Thoracic aorta (tissue), 2 donors: ENCODE results near the gene IL26. TPM values are rescaled to one million over a fixed set of nuclear protein-coding genes. Genes with fewer than 3 reads are reported as not detected.

Source experiments
- ATAC-seq: fragments of 150-250 bp; one replicate; pipeline ENCODE4 v1.8.0; 2017; ENCODE audit warnings: low read depth; ENCODE audit not compliant: insufficient number of reproducible peaks, low FRiP score
- DNase-seq: peaks from one replicate; pipeline ENCODE4 v3.0.0-alpha.2; 2020; ENCODE audit warnings: low spot score
- H3K27ac ChIP-seq, 2 donors: fragments of 200-600 bp; sonication (generic); 1 replicate in 1 of 2; 2 replicates in 1 of 2; pipeline ENCODE4 v1.5.1; 2016; ENCODE audit warnings: mild to moderate bottlenecking in 2 of 2, moderate library complexity in 2 of 2
- H3K27me3 ChIP-seq: fragments of 200-600 bp; sonication (generic); replicated peaks from 2 replicates; pipeline ENCODE4 v1.6.0; 2016; ENCODE audit warnings: mild to moderate bottlenecking; ENCODE audit not compliant: insufficient read depth
- H3K36me3 ChIP-seq: fragments of 200-600 bp; sonication (generic); one replicate; pipeline ENCODE4 v1.5.1; 2016
- H3K4me1 ChIP-seq, 2 donors: fragments of 200-600 bp; sonication (generic); 1 replicate in 1 of 2; 2 replicates in 1 of 2; pipeline versions ENCODE4 v1.5.1 to v1.6.0; 2016; ENCODE audit warnings: low read depth in 2 of 2, mild to moderate bottlenecking in 1 of 2; ENCODE audit not compliant: control insufficient read depth in 1 of 2
- H3K4me3 ChIP-seq: fragments of 200-600 bp; sonication (generic); 2 replicates; pipeline ENCODE4 v1.5.1; 2016; ENCODE audit warnings: mild to moderate bottlenecking
- H3K9me3 ChIP-seq: fragments of 200-600 bp; sonication (generic); 2 replicates; pipeline ENCODE4 v1.5.1; 2016
- total RNA-seq, 2 donors: library from RNA; depleted of rRNA; stranded (reverse); fragments of >200 nt; gene quantifications; one replicate each; pipeline versions ENCODE4 v1.1.0 to v1.2.3, GENCODE V29; 2016
- TF ChIP-seq, protein P1 (sequence below): fragments of 200-600 bp; sonication (generic); IDR thresholded peaks from one replicate; pipeline ENCODE4 v1.5.1; 2019; ENCODE audit warnings: antibody characterized with exemption

The IL26 gene
- total RNA-seq, 2 donors from 2014 or later = not detected

DNA sequence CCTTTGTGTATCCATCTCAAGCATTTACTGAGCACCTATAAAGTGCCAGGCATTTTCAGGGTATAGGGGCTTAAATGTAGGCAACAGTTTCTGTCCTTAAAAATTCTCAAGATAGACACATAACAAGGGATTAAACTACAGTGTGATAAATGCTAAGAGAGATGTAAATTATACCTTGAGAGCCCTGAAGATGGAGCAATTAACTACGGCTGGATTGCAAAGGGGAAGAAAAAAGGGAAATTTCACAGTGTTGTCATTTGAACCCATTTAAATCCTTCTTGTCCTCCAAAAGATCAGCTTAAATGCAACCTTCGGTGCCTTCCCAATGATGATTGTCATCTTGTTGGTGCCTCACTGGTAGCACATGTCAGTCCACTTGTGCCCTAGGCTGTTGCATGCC lies 11.5 kb upstream of the IL26 start:
- H3K4me3 ChIP-seq = peak overlapping the region; percentile 60
- TF ChIP-seq, protein P1, sequence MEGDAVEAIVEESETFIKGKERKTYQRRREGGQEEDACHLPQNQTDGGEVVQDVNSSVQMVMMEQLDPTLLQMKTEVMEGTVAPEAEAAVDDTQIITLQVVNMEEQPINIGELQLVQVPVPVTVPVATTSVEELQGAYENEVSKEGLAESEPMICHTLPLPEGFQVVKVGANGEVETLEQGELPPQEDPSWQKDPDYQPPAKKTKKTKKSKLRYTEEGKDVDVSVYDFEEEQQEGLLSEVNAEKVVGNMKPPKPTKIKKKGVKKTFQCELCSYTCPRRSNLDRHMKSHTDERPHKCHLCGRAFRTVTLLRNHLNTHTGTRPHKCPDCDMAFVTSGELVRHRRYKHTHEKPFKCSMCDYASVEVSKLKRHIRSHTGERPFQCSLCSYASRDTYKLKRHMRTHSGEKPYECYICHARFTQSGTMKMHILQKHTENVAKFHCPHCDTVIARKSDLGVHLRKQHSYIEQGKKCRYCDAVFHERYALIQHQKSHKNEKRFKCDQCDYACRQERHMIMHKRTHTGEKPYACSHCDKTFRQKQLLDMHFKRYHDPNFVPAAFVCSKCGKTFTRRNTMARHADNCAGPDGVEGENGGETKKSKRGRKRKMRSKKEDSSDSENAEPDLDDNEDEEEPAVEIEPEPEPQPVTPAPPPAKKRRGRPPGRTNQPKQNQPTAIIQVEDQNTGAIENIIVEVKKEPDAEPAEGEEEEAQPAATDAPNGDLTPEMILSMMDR = no peak

DNA sequence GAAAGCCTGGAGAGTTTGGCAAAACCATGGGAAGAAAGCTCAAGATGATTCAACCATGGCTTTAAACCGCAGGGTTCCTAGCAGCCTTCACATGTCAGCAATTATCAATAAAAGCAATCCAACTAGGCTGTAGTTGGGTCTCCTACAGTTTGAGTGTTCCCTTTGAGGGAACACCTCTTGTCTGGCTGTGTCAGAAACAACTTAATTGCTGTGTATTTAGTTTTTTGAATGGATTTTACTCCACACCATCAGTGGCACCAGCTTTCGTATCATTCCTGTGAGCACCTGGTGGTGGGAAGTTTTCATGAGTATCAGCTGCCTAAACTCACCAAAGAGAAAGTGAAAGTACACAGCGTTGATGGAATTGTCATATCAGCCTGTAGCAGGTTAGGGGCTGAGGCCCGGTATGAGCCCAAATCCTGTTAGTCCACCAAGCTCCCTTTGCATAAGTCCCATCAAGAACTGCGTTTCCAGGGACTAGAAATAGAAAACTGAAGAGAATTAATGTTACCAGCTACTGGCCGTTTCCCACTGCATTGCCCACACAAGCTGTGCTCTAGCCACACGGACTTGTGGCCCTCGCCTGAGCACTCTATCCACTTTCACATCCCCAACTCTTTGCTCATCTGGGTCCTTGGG lies 10.9 kb upstream of the IL26 start:
- Histone ChIP-seq H3K36me3 (no peaks in the 10 kb centered on the region), H3K4me3 (peak overlapping the region; percentile 60), H3K27ac (no peak overlapping the region), H3K9me3 (no peaks in the 10 kb centered on the region), H3K27me3 (no peaks in the 10 kb centered on the region), H3K4me1 (peaks cover 2 to 20% of the 10 kb centered on the region in 2 donors)
- DNase-seq (no peak), ATAC-seq (no peak)
- TF ChIP-seq, protein P1 = no peak

More for the DNA sequence above, 11.5 kb upstream of the IL26 start:
- no peaks in the 10 kb centered on the region for H3K9me3 ChIP-seq
- H3K4me1 ChIP-seq = peaks cover 2 to 20% of the 10 kb centered on the region in 2 donors
- H3K27me3 ChIP-seq = no peaks in the 10 kb centered on the region
- H3K36me3 ChIP-seq = no peaks in the 10 kb centered on the region
- DNase-seq = no peak
- ATAC-seq = no peak
- H3K27ac ChIP-seq = no peak overlapping the region

DNA sequence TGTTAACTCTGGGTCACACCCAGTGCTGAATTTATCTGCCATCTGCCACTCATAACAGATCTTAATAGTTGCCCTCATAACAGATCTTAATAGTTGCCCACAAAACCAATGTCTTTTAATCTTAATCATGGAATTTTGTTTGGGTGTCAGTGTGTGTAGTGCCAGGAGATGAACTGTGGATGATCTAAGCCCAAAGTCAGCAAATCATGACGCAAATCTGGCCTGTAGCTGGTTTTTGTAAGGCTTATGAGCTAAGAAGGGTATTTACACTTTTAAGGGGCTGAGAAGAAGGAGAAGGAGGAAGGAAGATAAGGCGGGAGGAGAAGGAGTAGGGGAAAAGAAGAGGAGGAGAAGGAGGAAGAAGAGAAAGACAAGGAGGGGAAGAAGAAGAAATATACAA lies 10.0 kb upstream of the IL26 start:
- TF ChIP-seq, protein P1 = no peak
- DNase-seq = no peak
- H3K4me1 ChIP-seq = peaks cover 2 to 16% of the 10 kb centered on the region in 2 donors
- H3K36me3 ChIP-seq = no peaks in the 10 kb centered on the region
- H3K4me3 ChIP-seq = no peak overlapping the region
- ATAC-seq = no peak
- no peaks in the 10 kb centered on the region for H3K27me3 ChIP-seq
- no peak overlapping the region for H3K27ac ChIP-seq
- H3K9me3 ChIP-seq = no peaks in the 10 kb centered on the region

DNA sequence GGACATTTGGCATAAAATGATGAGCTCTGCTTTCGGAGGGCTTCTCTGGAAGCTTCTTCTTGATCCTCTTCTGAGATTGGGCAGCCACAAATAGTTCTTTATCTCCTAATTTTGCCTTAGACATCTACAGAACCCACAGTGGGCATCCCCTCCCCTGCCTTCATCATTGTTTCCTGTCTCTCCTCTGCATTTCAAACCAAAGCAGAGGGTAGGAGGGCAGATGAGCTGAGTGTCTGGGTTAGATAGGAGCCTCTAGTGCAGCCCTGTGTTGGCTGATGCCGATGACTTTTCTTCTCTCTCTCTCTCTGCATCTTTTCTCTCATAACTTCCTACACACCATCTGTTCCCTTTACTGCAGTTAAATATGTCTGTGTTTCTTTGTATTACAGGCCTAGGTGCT lies 8.5 kb upstream of the IL26 start:
- H3K4me1 ChIP-seq = peaks cover 2 to 14% of the 10 kb centered on the region in 2 donors
- ATAC-seq (no peak), DNase-seq (no peak)
- H3K27me3 ChIP-seq = no peaks in the 10 kb centered on the region
- no peaks in the 10 kb centered on the region for H3K9me3 ChIP-seq
- H3K27ac ChIP-seq = no peak overlapping the region
- no peak overlapping the region for H3K4me3 ChIP-seq
- H3K36me3 ChIP-seq = no peaks in the 10 kb centered on the region
- TF ChIP-seq, protein P1 = no peak

DNA sequence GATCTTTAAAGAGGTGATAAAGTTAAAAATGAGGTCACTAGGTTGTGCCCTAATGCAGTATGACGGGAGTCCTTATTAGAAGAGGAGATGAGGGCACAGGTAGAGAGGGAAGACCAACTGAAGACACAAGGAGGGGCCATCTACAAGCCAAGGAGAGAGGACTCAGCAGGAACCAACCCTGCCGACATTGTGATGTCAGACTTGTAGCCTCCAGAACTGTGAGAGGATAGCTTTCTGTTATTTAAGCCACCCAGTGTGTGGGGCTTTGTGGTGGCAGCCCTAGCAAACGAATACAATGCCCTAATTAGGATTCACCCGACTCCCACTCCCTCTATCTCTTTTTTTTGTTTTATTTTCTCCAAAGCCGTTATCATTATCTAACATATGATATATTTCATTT lies 7.9 kb upstream of the IL26 start:
- ATAC-seq = no peak
- H3K27ac ChIP-seq = no peak overlapping the region

More for the DNA sequence above, 7.9 kb upstream of the IL26 start:
- no peak overlapping the region for H3K4me3 ChIP-seq
- no peak for DNase-seq
- H3K36me3 ChIP-seq = no peaks in the 10 kb centered on the region
- H3K27me3 ChIP-seq = no peaks in the 10 kb centered on the region
- peaks cover 2 to 14% of the 10 kb centered on the region in 2 donors for H3K4me1 ChIP-seq
- TF ChIP-seq, protein P1 = no peak
- H3K9me3 ChIP-seq = no peaks in the 10 kb centered on the region
